B cell (primary cell): ENCODE results near the gene SART3. TPM values are rescaled to one million over a fixed set of nuclear protein-coding genes. Genes with fewer than 3 reads are reported as not detected.

Experiments used
- ATAC-seq: fragments of 200-7000 bp; cut with Tn5 transposase; one replicate; pipeline ENCODE4 v1.10.0; 2021; ENCODE audit warnings: low read depth, mild to moderate bottlenecking, moderate number of reproducible peaks, moderate library complexity
- CTCF ChIA-PET: fragments of 350-600 bp; sonication (Branson Sonifier 250); formaldehyde crosslinking; loops from one replicate; lab custom pipeline; 2021; ENCODE audit warnings: antibody characterized with exemption, inconsistent platforms; lab: Charles Lee
- POLR2A ChIA-PET: fragments of 350-600 bp; sonication (Branson Sonifier 250); formaldehyde crosslinking; loops from one replicate; lab custom pipeline; 2021; ENCODE audit warnings: antibody characterized with exemption; lab: Charles Lee
- DNase-seq: peaks from one replicate; pipeline ENCODE4 v3.0.0; 2013
- H2AFZ ChIP-seq: 2 replicates; pipeline ENCODE4 v1.6.1; 2012; ENCODE audit warnings: mild to moderate bottlenecking, low read depth, low read length; ENCODE audit not compliant: insufficient read depth, poor library complexity, severe bottlenecking
- H3K27ac ChIP-seq, 2 donors: 1 replicate in 1 of 2; 2 replicates in 1 of 2; pipeline ENCODE4 v1.5.1; 2012 to 2013; ENCODE audit warnings: low read length in 2 of 2, mild to moderate bottlenecking in 2 of 2, moderate library complexity in 1 of 2
- H3K27me3 ChIP-seq, 4 experiments: fragments of 200-600 bp in 1 of 4; sonication (generic) in 1 of 4; replicated peaks in 1 of 4; 1 replicate in 2 of 4; 2 replicates in 2 of 4; pipeline versions ENCODE4 v1.6.1 to v1.7.0; 2013 to 2016; ENCODE audit warnings: low read length in 3 of 4, mild to moderate bottlenecking in 2 of 4, mixed read lengths in 1 of 4, moderate library complexity in 1 of 4; ENCODE audit not compliant: insufficient read depth in 4 of 4, control insufficient read depth in 3 of 4; ENCODE audit errors: control extremely low read depth in 1 of 4
- H3K36me3 ChIP-seq, 2 experiments: replicated peaks in 1 of 2; 1 replicate in 1 of 2; 2 replicates in 1 of 2; pipeline versions ENCODE4 v1.6.1 to v1.7.1; 2013; ENCODE audit warnings: low read length in 1 of 2; ENCODE audit not compliant: insufficient read depth in 2 of 2, control insufficient read depth in 1 of 2; ENCODE audit errors: control extremely low read depth in 1 of 2, extremely low read depth in 1 of 2
- H3K4me1 ChIP-seq, 2 donors: fragments of 200-600 bp in 1 of 2; sonication (generic) in 1 of 2; 1 replicate in 1 of 2; 2 replicates in 1 of 2; pipeline versions ENCODE4 v1.5.1 to v1.6.1; 2013 to 2017; ENCODE audit warnings: low read length in 2 of 2; ENCODE audit not compliant: control insufficient read depth in 2 of 2, insufficient read depth in 2 of 2
- H3K4me2 ChIP-seq: replicated peaks from 2 replicates; pipeline ENCODE3; 2012; ENCODE audit warnings: mild to moderate bottlenecking, low read depth, low read length; ENCODE audit not compliant: poor library complexity, severe bottlenecking
- H3K4me3 ChIP-seq, 5 experiments: fragments of 200-600 bp in 1 of 5; sonication (generic) in 1 of 5; 1 replicate in 3 of 5; 2 replicates in 2 of 5; pipeline versions ENCODE4 v1.5.1 to v1.7.0; 2011 to 2016; ENCODE audit warnings: low read length in 4 of 5, mild to moderate bottlenecking in 4 of 5, low read depth in 2 of 5, control low read depth in 1 of 5, moderate library complexity in 1 of 5; ENCODE audit not compliant: insufficient read depth in 1 of 5; ENCODE audit errors: control extremely low read depth in 1 of 5, extremely low read depth in 1 of 5
- H3K79me2 ChIP-seq: fragments of 200-600 bp; sonication (generic); one replicate; pipeline ENCODE4 v1.6.0; 2016; ENCODE audit warnings: low read length; ENCODE audit not compliant: control insufficient read depth, insufficient read depth
- H3K9ac ChIP-seq: fragments of 200-600 bp; sonication (generic); 2 replicates; pipeline ENCODE4 v1.6.1; 2017; ENCODE audit warnings: mild to moderate bottlenecking, low read length, moderate library complexity
- H3K9me3 ChIP-seq, 3 donors: one replicate each; pipeline versions ENCODE4 v1.6.1 to v1.7.1; 2013; ENCODE audit warnings: low read length in 2 of 3; ENCODE audit not compliant: control insufficient read depth in 2 of 3, insufficient read depth in 1 of 3; ENCODE audit errors: control extremely low read depth in 1 of 3
- H4K20me1 ChIP-seq: 2 replicates; pipeline ENCODE4 v1.6.0; 2012; ENCODE audit warnings: mild to moderate bottlenecking, low read length; ENCODE audit not compliant: insufficient read depth, control insufficient read depth, poor library complexity, severe bottlenecking
- H3K27ac Mint-ChIP-seq: one replicate; pipeline ENCODE4 v1.8.0; 2021; ENCODE audit warnings: mixed read lengths
- H3K27me3 Mint-ChIP-seq: one replicate; pipeline ENCODE4 v1.8.0; 2021; ENCODE audit warnings: mixed read lengths
- H3K4me1 Mint-ChIP-seq: one replicate; pipeline ENCODE4 v1.8.0; 2021; ENCODE audit warnings: mixed read lengths
- H3K4me3 Mint-ChIP-seq: one replicate; pipeline ENCODE4 v1.8.0; 2021; ENCODE audit warnings: mixed read lengths
- H3K9me3 Mint-ChIP-seq: one replicate; pipeline ENCODE4 v1.8.0; 2022; ENCODE audit warnings: mixed read lengths; ENCODE audit not compliant: insufficient read depth
- EZH2 ChIP-seq: IDR thresholded peaks from 2 replicates; pipeline ENCODE4 v1.6.1; 2012; ENCODE audit warnings: borderline replicate concordance, low read depth, mild to moderate bottlenecking, moderate library complexity, low read length; ENCODE audit not compliant: insufficient read depth, poor library complexity, severe bottlenecking
- WGBS: methylation state at CpG from one replicate; pipeline ENCODE4 v1.1.5; 2013; ENCODE audit warnings: missing lambda C conversion rate; ENCODE audit not compliant: insufficient coverage; 5-methylcytosine and 5-hydroxymethylcytosine counted together
- intact Hi-C: fragments of 100-400 bp; cut with micrococcal nuclease; formaldehyde crosslinking; loops from one replicate; pipeline ENCODE4 v1.10.0; 2022
- polyA plus RNA-seq: library from polyadenylated mRNA; depleted of rRNA; stranded (reverse); fragments of >200 nt; gene quantifications from 2 replicates; pipeline ENCODE4 v1.2.3, GENCODE V29; 2012
- total RNA-seq, 2 donors: library from RNA; stranded (reverse); fragments of 120-200 nt in 1 of 2; gene quantifications; 1 replicate in 1 of 2; 2 replicates in 1 of 2; pipeline versions ENCODE4 v1.2.3 to v1.2.4, GENCODE V29; 2013 to 2022
- TF ChIP-seq, protein P1 (sequence below): fragments of 200-600 bp; IDR thresholded peaks from one replicate; pipeline ENCODE4 v1.8.0; 2022; ENCODE audit warnings: antibody characterized with exemption, mild to moderate bottlenecking

Gene SART3
- total and polyA plus RNA-seq, 2 donors (not counting 1 experiment from before 2014, with no cell fraction given) = 24.1 to 131 TPM

DNA sequence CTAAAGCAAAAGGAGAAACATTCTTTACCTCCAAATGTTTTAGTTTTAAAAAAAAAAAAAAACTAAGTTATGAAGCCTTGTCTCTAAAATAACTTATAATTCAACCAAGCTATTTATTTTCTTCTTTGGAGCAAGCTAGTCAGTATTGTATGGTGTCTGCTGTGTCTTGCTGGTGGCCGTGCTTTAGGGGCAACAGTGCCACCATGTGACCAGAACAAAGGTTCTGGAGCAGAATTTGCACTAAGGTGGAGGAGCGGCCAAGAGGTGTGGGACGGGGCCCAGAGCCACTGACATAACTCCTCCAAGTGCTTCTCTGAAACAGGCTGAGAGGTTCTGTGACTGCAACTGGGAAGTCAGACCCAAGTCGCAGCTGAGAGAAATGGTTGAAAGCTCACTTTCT is 41.4 kb downstream of the SART3 start:
- H3K36me3 ChIP-seq = peaks cover 3 to 64% of the 10 kb centered on the region in 2 experiments
- no peak overlapping the region for H3K27ac ChIP-seq
- H3K4me2 ChIP-seq = no peak overlapping the region
- H2AFZ ChIP-seq = no peak overlapping the region
- TF ChIP-seq EZH2 = no peak
- TF ChIP-seq, protein P1, sequence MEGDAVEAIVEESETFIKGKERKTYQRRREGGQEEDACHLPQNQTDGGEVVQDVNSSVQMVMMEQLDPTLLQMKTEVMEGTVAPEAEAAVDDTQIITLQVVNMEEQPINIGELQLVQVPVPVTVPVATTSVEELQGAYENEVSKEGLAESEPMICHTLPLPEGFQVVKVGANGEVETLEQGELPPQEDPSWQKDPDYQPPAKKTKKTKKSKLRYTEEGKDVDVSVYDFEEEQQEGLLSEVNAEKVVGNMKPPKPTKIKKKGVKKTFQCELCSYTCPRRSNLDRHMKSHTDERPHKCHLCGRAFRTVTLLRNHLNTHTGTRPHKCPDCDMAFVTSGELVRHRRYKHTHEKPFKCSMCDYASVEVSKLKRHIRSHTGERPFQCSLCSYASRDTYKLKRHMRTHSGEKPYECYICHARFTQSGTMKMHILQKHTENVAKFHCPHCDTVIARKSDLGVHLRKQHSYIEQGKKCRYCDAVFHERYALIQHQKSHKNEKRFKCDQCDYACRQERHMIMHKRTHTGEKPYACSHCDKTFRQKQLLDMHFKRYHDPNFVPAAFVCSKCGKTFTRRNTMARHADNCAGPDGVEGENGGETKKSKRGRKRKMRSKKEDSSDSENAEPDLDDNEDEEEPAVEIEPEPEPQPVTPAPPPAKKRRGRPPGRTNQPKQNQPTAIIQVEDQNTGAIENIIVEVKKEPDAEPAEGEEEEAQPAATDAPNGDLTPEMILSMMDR = peak; percentile 6
- no peaks in the 10 kb centered on the region for H3K9me3 ChIP-seq
- Mint-ChIP-seq H3K4me3 (no peak overlapping the region), H3K4me1 (peaks cover 17% of the 10 kb centered on the region), H3K9me3 (no peaks in the 10 kb centered on the region), H3K27me3 (no peaks in the 10 kb centered on the region), H3K27ac (peak overlapping the region; percentile 53)
- WGBS = 73% methylated on average over 3 of the region's 4 CpGs
- peaks cover 6 to 14% of the 10 kb centered on the region in 2 donors for H3K4me1 ChIP-seq
- no peak overlapping the region for H3K4me3 ChIP-seq
- H3K9ac ChIP-seq = no peak overlapping the region
- no peaks in the 10 kb centered on the region for H3K27me3 ChIP-seq
- CTCF ChIA-PET = interaction anchor here (0.6 to 1.1 kb wide), 7 partner anchors 21 to 868 kb away, joined by 3 to 5 read pairs (median 3); no protein-coding TSS in a partner anchor
- POLR2A ChIA-PET = interaction anchor here (0.7 kb wide), 1 partner anchor 101 kb away, joined by 5 read pairs; no protein-coding TSS in a partner anchor
- H4K20me1 ChIP-seq = no peaks in the 10 kb centered on the region
- ATAC-seq = no peak
- peaks cover 8% of the 10 kb centered on the region for H3K79me2 ChIP-seq
- intact Hi-C loops = loop anchor here (5.0 kb wide), 1 partner anchor 283 kb away; no protein-coding TSS in a partner anchor
- peak; percentile 33 for DNase-seq

DNA sequence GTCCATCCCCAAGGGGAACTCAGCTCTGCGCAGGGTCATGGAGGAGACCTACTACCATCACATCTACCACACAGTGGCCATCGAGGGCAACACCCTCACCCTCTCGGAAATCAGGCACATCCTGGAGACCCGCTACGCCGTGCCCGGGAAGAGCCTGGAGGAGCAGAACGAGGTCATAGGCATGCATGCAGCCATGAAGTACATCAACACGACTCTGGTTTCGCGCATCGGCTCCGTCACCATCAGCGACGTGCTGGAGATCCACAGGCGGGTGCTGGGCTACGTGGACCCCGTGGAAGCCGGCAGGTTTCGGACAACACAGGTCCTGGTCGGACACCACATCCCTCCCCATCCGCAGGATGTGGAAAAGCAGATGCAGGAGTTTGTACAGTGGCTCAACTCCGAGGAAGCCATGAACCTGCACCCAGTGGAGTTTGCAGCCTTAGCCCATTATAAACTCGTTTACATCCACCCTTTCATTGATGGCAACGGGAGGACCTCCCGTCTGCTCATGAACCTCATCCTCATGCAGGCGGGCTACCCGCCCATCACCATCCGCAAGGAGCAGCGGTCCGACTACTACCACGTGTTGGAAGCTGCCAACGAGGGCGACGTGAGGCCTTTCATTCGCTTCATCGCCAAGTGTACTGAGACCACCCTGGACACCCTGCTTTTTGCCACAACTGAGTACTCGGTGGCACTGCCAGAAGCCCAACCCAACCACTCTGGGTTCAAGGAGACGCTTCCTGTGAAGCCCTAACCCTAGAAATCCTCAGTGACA is 42.1 kb downstream of the SART3 start:
- Histone ChIP-seq H3K79me2 (peaks cover 8% of the 10 kb centered on the region), H4K20me1 (no peaks in the 10 kb centered on the region), H3K9ac (no peak overlapping the region), H3K4me1 (peaks cover 6 to 17% of the 10 kb centered on the region in 2 donors), H3K27me3 (no peaks in the 10 kb centered on the region), H2AFZ (no peak overlapping the region), H3K9me3 (no peaks in the 10 kb centered on the region), H3K4me3 (no peak overlapping the region), H3K27ac (no peak overlapping the region), H3K4me2 (no peak overlapping the region), H3K36me3 (peaks cover 1 to 58% of the 10 kb centered on the region in 2 experiments)
- no peak overlapping the region for H3K4me3 Mint-ChIP-seq
- intact Hi-C loops = loop anchor here (5.0 kb wide), 1 partner anchor 283 kb away; no protein-coding TSS in a partner anchor
- POLR2A ChIA-PET = interaction anchor here (0.7 kb wide), 1 partner anchor 101 kb away, joined by 5 read pairs; no protein-coding TSS in a partner anchor
- no peak for TF ChIP-seq EZH2
- TF ChIP-seq, protein P1 = no peak
- no peak for DNase-seq
- H3K27me3 Mint-ChIP-seq = no peaks in the 10 kb centered on the region
- no peak for ATAC-seq
- H3K27ac Mint-ChIP-seq = no peak overlapping the region
- 99% methylated on average over 36 of the region's 39 CpGs for WGBS
- H3K4me1 Mint-ChIP-seq = peaks cover 17% of the 10 kb centered on the region
- CTCF ChIA-PET = interaction anchor here (0.7 to 1.1 kb wide), 3 partner anchors 98 to 432 kb away, joined by 3 to 5 read pairs (median 3); no protein-coding TSS in a partner anchor
- no peaks in the 10 kb centered on the region for H3K9me3 Mint-ChIP-seq
